Measurements from ENCODE around the gene VCAM1. TPM values are rescaled to one million over a fixed set of nuclear protein-coding genes. Genes with fewer than 3 reads are reported as not detected.
"Not testable (repeated sequence)": the region's sequence is repeated elsewhere in the genome, so short reads cannot be mapped to it uniquely, and the experiment has no call there.

The VCAM1 gene
- total and polyA plus RNA-seq, 8 donors = 0.58 to 35.1 (median 1.6) TPM; not detected in 1

- TF ChIP-seq POLR2A (IDR thresholded peaks at IDR 0.05) = no peak
- no peak for TF ChIP-seq EP300 (IDR thresholded peaks at IDR 0.05)
- TF ChIP-seq CTCF (IDR thresholded peaks at IDR 0.05) = no peak
- Histone ChIP-seq H3K27me3 (no peaks in the 10 kb centered on the region), H3K36me3 (no peaks in the 10 kb centered on the region), H3K4me1 (no peaks in the 10 kb centered on the region), H3K9me3 (no peaks in the 10 kb centered on the region), H3K27ac (no peak overlapping the region), H3K4me3 (no peak overlapping the region)
- intact Hi-C loops (cut with DNase I; ENCODE audit: low total_unique reads) = no loop called here
- 94 to 97% (median 95%) methylated on average over 4 of the region's 4 CpGs for WGBS, 5 donors
- DNase-seq = no peak
These were observed 55.9 kb downstream of the VCAM1 start for GRCh38 chr1:100775483-100775882.

- no peaks in the 10 kb centered on the region for H3K4me1 ChIP-seq
- H3K36me3 ChIP-seq = no peaks in the 10 kb centered on the region
- no peak overlapping the region for H3K4me3 ChIP-seq
- H3K27ac ChIP-seq = no peak overlapping the region
- H3K9me3 ChIP-seq = peaks cover 0 to 7% (median 2%) of the 10 kb centered on the region in 4 donors
- no peak for DNase-seq
- TF ChIP-seq POLR2AphosphoS5 (IDR thresholded peaks at IDR 0.05) (no peak), POLR2A (IDR thresholded peaks at IDR 0.05) (no peak), EP300 (IDR thresholded peaks at IDR 0.05) (no peak), CTCF (IDR thresholded peaks at IDR 0.05) (no peak)
- no peaks in the 10 kb centered on the region for H3K27me3 ChIP-seq
- intact Hi-C loops (cut with DNase I; ENCODE audit: low total_unique reads) = no loop called here
These were observed 59.2 kb downstream of the VCAM1 start for GRCh38 chr1:100778748-100779147.

GRCh38 chr1:100780814-100781213, 61.3 kb downstream of the VCAM1 start:
- Histone ChIP-seq H3K4me3 (no peak overlapping the region), H3K27ac (no peak overlapping the region), H3K36me3 (no peaks in the 10 kb centered on the region), H3K27me3 (no peaks in the 10 kb centered on the region), H3K4me1 (peaks cover 0 to 3% (median 0%) of the 10 kb centered on the region in 4 donors), H3K9me3 (peaks cover 0 to 7% (median 2%) of the 10 kb centered on the region in 4 donors)
- no peak for DNase-seq
- no peak for TF ChIP-seq EP300 (IDR thresholded peaks at IDR 0.05)
- TF ChIP-seq CTCF (IDR thresholded peaks at IDR 0.05) = no peak
- TF ChIP-seq POLR2A (IDR thresholded peaks at IDR 0.05) = no peak
- intact Hi-C loops (cut with DNase I; ENCODE audit: low total_unique reads) = no loop called here

- intact Hi-C loops (cut with DNase I; ENCODE audit: low total_unique reads); H3K4me3 ChIP-seq; H3K27me3 ChIP-seq; H3K9me3 ChIP-seq; H3K36me3 ChIP-seq; H3K27ac ChIP-seq; H3K4me1 ChIP-seq; DNase-seq: not testable (repeated sequence)
- WGBS, 5 donors = 66 to 98% (median 86%) methylated on average over 3 of the region's 3 CpGs
These were observed 62.2 kb downstream of the VCAM1 start for GRCh38 chr1:100781728-100782127.

- no peaks in the 10 kb centered on the region for H3K27me3 ChIP-seq
- no peak overlapping the region for H3K4me3 ChIP-seq
- 57 to 84% (median 79%) methylated on average over 1 of the region's 1 CpG for WGBS, 5 donors
- H3K27ac ChIP-seq = no peak overlapping the region
- intact Hi-C loops (cut with DNase I; ENCODE audit: low total_unique reads) = no loop called here
- H3K36me3 ChIP-seq = no peaks in the 10 kb centered on the region
- peaks cover 0 to 5% (median 0%) of the 10 kb centered on the region in 4 donors for H3K4me1 ChIP-seq
- no peak for DNase-seq
- peaks cover 0 to 7% (median 2%) of the 10 kb centered on the region in 4 donors for H3K9me3 ChIP-seq
- TF ChIP-seq CTCF (IDR thresholded peaks at IDR 0.05) = no peak
- no peak for TF ChIP-seq EP300 (IDR thresholded peaks at IDR 0.05)
- no peak for TF ChIP-seq POLR2A (IDR thresholded peaks at IDR 0.05)
- no peak for TF ChIP-seq POLR2AphosphoS5 (IDR thresholded peaks at IDR 0.05)
These were observed 63.0 kb downstream of the VCAM1 start for GRCh38 chr1:100782473-100783039.

All from stomach (tissue), 9 donors.